Measurements from ENCODE around the gene LRRK2. TPM values are rescaled to one million over a fixed set of nuclear protein-coding genes. Genes with fewer than 3 reads are reported as not detected.

LRRK2 gene
- total RNA-seq, 2 donors from 2014 or later, result 28.8 to 32.0 TPM

- no peak for TF ChIP-seq CTCF (IDR thresholded peaks at IDR 0.05)
- Histone ChIP-seq H3K27me3 (replicated peaks; ENCODE audit: insufficient read depth) (no peaks in the 10 kb centered on the region), H3K36me3 (no peaks in the 10 kb centered on the region), H3K4me1 (ENCODE audit: control insufficient read depth in 1 of 2, low read depth in 2 of 2) (peaks cover 11 to 23% of the 10 kb centered on the region in 2 donors), H3K27ac (peak overlapping the region; percentile 91 to 97), H3K4me3 (peak overlapping the region; percentile 96), H3K9me3 (no peaks in the 10 kb centered on the region)
- ATAC-seq (ENCODE audit: insufficient number of reproducible peaks, low FRiP score, low read depth) (no peak), DNase-seq (ENCODE audit: low spot score) (no peak)
Measured at GRCh38 chr12:40225337-40225983, 663 bp downstream of the LRRK2 start.

GRCh38 chr12:40225984-40226602 is 1.3 kb downstream of the LRRK2 start:
- H3K36me3 ChIP-seq, result no peaks in the 10 kb centered on the region
- H3K9me3 ChIP-seq, result no peaks in the 10 kb centered on the region
- ATAC-seq (ENCODE audit: insufficient number of reproducible peaks, low FRiP score, low read depth), result no peak
- H3K27ac ChIP-seq, result peak overlapping the region; percentile 91 to 97
- no peak for TF ChIP-seq CTCF (IDR thresholded peaks at IDR 0.05)
- no peak for DNase-seq (ENCODE audit: low spot score)
- H3K27me3 ChIP-seq (replicated peaks; ENCODE audit: insufficient read depth), result no peaks in the 10 kb centered on the region
- peaks cover 11 to 23% of the 10 kb centered on the region in 2 donors for H3K4me1 ChIP-seq (ENCODE audit: control insufficient read depth in 1 of 2, low read depth in 2 of 2)
- peak overlapping the region; percentile 96 for H3K4me3 ChIP-seq

GRCh38 chr12:40226705-40227104 is 1.9 kb downstream of the LRRK2 start:
- Histone ChIP-seq H3K27me3 (replicated peaks; ENCODE audit: insufficient read depth) (no peaks in the 10 kb centered on the region), H3K36me3 (no peaks in the 10 kb centered on the region), H3K9me3 (no peaks in the 10 kb centered on the region), H3K27ac (peak overlapping the region; percentile 91 to 97), H3K4me1 (ENCODE audit: control insufficient read depth in 1 of 2, low read depth in 2 of 2) (peaks cover 11 to 23% of the 10 kb centered on the region in 2 donors), H3K4me3 (peak overlapping the region; percentile 96)
- ATAC-seq (ENCODE audit: insufficient number of reproducible peaks, low FRiP score, low read depth), result peak; percentile 94
- no peak for TF ChIP-seq CTCF (IDR thresholded peaks at IDR 0.05)
- peak; percentile 36 for DNase-seq (ENCODE audit: low spot score)

GRCh38 chr12:40227447-40227846 is 2.6 kb downstream of the LRRK2 start:
- no peak for DNase-seq (ENCODE audit: low spot score)
- peaks cover 11 to 23% of the 10 kb centered on the region in 2 donors for H3K4me1 ChIP-seq (ENCODE audit: control insufficient read depth in 1 of 2, low read depth in 2 of 2)
- ATAC-seq (ENCODE audit: insufficient number of reproducible peaks, low FRiP score, low read depth), result no peak
- H3K27me3 ChIP-seq (replicated peaks; ENCODE audit: insufficient read depth), result no peaks in the 10 kb centered on the region
- H3K9me3 ChIP-seq, result no peaks in the 10 kb centered on the region
- no peaks in the 10 kb centered on the region for H3K36me3 ChIP-seq
- no peak for TF ChIP-seq CTCF (IDR thresholded peaks at IDR 0.05)
- peak overlapping the region; percentile 96 for H3K4me3 ChIP-seq
- peak overlapping the region in 1 of 2 donors; percentile 97 for H3K27ac ChIP-seq

- Histone ChIP-seq H3K36me3 (peaks cover 2% of the 10 kb centered on the region), H3K27ac (no peak overlapping the region), H3K9me3 (no peaks in the 10 kb centered on the region), H3K4me1 (ENCODE audit: control insufficient read depth in 1 of 2, low read depth in 2 of 2) (peaks cover 8 to 17% of the 10 kb centered on the region in 2 donors), H3K27me3 (replicated peaks; ENCODE audit: insufficient read depth) (no peaks in the 10 kb centered on the region), H3K4me3 (no peak overlapping the region)
- ATAC-seq (ENCODE audit: insufficient number of reproducible peaks, low FRiP score, low read depth) (no peak), DNase-seq (ENCODE audit: low spot score) (no peak)
- TF ChIP-seq CTCF (IDR thresholded peaks at IDR 0.05), result no peak
Measured at GRCh38 chr12:40228727-40229126, 3.9 kb downstream of the LRRK2 start.

Measured in thoracic aorta (tissue), 2 donors.